ENCODE data around the gene SLC39A11.
"Not testable (repeated sequence)": the region's sequence is repeated elsewhere in the genome, so short reads cannot be mapped to it uniquely, and the experiment has no call there.

The SLC39A11 gene

GRCh38 chr17:72861811-72862210, 230.7 kb downstream of the SLC39A11 start:
- no peak for DNase-seq

DNA sequence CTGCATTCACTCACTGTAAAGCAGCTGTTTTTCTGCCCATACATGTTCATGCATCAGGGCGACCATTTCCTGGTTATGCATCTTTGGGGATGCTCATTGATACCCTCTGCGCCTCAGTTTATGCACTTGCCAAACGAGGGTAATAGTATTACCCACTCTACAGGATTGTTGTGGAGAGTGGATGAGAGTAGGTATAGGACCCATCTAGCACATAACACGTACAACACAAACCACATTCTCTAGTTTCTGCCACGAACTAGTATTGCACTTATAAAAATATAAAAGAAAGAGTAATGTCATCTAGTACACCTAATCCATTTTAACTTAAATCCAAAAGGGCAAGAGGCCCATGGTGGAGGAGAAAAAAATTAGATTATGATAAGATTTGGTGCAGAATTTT, 231.7 kb downstream of the SLC39A11 start:
- no peak for DNase-seq

DNA sequence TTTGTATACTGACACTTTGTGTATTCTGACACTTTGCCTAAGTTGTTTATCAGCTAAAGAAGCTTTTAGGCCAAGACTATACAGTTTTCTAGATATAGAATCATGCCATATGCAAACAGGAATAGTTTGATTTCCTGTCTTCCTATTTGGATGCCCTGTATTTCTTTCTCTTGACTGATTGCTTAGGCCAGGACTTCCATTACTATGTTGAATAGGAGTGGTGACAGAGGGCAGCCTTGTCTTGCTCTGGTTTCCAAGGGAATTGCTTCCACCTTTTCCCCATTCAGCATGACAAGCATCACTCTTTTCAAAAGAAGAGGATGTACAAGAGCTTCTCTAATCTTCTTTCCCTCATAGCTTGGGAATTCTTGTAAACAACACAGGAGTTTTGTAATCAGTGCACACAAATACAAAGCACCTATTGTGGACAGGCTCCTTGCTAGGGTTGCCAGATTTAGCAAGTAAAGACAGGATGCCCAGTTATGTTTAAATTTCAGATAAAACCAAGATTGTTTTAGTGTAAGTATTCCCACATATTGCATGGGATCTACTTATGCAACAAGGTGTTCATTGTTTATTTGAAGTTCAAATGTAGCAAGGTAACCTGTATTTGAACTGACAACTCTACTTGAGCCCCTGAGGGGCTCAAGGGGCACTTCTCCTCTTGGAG, 233.5 kb downstream of the SLC39A11 start:
- no peak for DNase-seq

GRCh38 chr17:72853440-72854415, 238.8 kb downstream of the SLC39A11 start:
- DNase-seq = no peak

- DNase-seq = no peak
Measured at GRCh38 chr17:72852277-72852938, 240.1 kb downstream of the SLC39A11 start.

- no peak for DNase-seq
Measured at GRCh38 chr17:72850410-72851118, 241.9 kb downstream of the SLC39A11 start.

GRCh38 chr17:72846399-72846798, 246.1 kb downstream of the SLC39A11 start:
- DNase-seq = no peak

GRCh38 chr17:72843591-72843990, 248.9 kb downstream of the SLC39A11 start:
- DNase-seq = no peak

- DNase-seq = no peak
Measured at GRCh38 chr17:72840019-72840418, 252.5 kb downstream of the SLC39A11 start.

DNA sequence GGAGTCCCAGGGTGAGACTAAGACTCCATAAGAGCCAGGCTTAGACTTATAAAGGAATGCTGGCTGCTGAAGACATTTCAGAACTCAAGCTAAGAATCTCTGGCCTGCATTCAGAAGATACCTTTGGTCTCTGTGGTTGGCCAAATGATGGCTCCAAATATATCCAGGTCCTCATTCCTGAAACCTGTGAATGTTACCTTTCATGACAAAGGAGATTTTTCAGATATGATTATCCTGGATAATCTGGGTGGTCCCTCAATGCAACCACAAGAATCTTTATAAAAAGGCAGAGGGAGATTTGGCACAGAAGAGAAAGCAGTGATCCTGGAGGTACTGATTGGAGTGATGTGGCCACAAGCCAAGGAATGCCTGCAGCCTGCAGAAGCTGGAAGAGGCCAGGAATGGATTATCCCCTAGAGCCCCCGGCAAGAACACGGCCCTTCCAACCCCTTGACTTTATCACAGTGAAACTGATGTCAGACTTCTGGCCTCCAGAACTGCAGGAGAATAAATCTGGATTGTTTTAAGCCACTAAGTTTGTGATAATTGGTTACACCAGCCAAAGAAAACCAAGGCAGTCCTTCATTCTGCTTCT, 253.3 kb downstream of the SLC39A11 start:
- DNase-seq = no peak

GRCh38 chr17:72838581-72838980, 253.9 kb downstream of the SLC39A11 start:
- no peak for DNase-seq

DNA sequence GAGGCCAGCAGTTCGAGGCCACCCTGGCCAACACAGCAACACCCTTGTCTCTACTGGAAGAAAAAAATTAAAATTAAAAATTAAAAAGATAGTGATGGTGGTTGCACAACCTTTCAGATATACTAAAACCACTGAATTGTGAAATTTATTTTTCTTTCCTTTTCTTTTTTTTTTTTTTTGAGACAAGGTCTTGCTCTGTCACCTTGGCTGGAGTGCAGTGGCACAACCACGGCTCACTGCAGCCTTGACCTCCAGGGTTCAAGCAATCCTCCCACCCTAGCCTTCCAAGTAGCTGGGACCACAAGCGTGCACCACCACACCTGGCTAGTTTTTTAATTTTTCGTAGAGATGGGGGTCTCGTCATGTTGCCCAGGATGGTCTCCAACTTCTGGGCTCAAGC, 254.4 kb downstream of the SLC39A11 start:
- no peak for DNase-seq

GRCh38 chr17:72837335-72837734, 255.2 kb downstream of the SLC39A11 start:
- no peak for DNase-seq

GRCh38 chr17:72833128-72833765, 259.2 kb downstream of the SLC39A11 start:
- no peak for DNase-seq

GRCh38 chr17:72832306-72832705, 260.2 kb downstream of the SLC39A11 start:
- no peak for DNase-seq

GRCh38 chr17:72829883-72830282, 262.6 kb downstream of the SLC39A11 start:
- no peak for DNase-seq

DNA sequence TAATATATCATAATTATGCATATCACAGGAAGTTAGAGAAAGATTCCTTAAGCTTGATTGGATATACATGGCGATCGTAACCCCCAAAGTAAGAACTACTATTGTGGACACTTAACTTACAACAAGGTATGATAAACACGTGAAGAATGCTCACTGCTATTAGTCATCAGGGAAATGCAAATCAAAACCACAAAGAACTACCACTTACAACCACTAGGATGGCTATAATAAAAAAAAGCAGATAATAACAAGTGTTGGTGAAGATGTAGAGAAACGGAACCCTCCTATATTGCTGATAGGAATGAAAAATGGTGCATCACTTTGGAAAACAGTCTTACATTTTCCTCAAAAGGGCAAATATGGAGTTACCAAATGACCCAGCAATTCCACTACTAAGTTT, 265.9 kb downstream of the SLC39A11 start:
- no peak for DNase-seq

- not testable (repeated sequence) for DNase-seq
Measured at GRCh38 chr17:72826059-72826458, 266.4 kb downstream of the SLC39A11 start.

DNA sequence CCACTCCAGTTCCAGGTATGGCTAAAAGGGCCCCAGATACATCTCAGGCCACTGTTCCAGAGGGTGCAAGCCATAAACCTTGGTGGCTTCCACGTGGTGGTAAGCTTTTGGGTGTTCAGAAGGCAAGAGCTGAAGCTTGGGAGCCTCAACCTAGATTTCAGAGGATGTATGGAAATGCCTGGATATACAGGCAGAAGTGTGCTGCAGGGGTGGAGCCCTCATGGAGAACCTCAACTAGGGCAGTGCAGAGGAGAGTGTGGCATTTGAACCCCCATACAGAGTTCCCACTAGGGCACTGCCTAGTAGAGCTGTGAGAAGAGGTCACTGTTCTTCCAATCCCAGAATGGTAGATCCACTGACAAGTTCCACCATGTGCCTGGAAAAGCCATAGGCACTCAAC, 267.3 kb downstream of the SLC39A11 start:
- no peak for DNase-seq

GRCh38 chr17:72824267-72824666, 268.2 kb downstream of the SLC39A11 start:
- DNase-seq = not testable (repeated sequence)

DNA sequence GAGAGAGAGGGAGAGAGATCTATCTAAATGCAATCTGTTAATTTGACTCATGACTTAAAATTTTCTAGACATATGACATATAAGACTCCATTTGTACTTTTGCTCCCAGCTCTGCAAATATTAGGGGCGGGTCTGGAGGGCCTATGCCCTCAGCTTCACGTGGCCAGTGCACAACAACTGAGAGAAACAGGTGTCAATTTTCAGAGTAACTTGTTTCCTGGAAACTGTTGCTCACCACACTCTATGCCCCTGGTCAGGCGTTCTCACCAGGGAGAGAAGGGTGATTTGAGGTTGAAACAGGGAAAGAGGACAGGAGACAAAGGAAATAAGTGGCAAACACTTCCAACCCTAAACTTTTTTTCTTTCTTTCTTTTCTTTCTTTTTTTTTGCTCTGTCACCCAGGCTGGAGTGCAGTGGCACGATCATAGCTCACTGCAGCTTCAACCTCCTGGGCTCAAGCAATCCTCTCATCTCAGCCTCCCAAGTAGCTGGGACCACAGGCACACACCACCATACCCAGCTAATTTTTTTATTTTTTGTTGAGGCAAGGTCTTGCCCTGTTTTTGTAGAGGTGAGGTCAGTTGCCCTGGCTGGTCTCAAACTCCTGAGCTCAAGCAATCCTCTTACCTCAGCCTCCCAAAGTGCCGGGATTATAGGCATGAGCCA, 270.0 kb downstream of the SLC39A11 start:
- DNase-seq = no peak
